Measurements from ENCODE around the gene HMGCS1. TPM values are rescaled to one million over a fixed set of nuclear protein-coding genes. Genes with fewer than 3 reads are reported as not detected.

HMGCS1 gene
- polyA plus RNA-seq, 3 donors, result 6.0 to 10.9 (median 7.8) TPM

DNA sequence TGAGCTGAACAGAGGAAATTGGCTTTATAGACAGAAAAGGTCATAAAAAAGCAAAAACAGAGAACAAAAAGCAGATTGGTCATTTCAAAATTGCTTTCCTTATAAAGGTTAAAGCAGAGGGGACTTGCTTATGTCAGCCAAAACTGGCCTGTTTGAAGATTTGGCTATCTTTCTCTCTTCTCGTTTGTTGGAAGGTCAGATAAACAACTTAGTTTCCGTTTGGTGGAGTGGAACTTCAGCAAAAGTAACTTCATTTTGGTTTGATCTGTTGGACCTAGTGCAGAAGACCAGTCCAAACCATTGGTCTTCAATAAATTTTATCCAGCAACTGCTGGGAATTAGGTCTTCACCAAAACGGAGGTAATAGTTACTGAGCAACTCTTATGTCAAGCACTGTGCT is 45.1 kb upstream of the HMGCS1 start:
- Histone ChIP-seq H3K4me3 (replicated peaks in 1 of 3; ENCODE audit: low read depth in 2 of 3, low read length in 3 of 3) (no peak overlapping the region), H3K4me2 (replicated peaks; ENCODE audit: extremely low read depth, low read length, poor library complexity, severe bottlenecking) (no peak overlapping the region), H3K36me3 (replicated peaks in 1 of 2; ENCODE audit: control insufficient read depth in 1 of 2, insufficient read depth in 2 of 2, low read length in 2 of 2) (no peaks in the 10 kb centered on the region), H4K20me1 (ENCODE audit: insufficient read depth, low read length) (no peaks in the 10 kb centered on the region), H2AFZ (ENCODE audit: insufficient read depth, low read depth, low read length, poor library complexity, severe bottlenecking) (no peak overlapping the region), H3K4me1 (ENCODE audit: control insufficient read depth in 1 of 2, insufficient read depth in 2 of 2, low read length in 2 of 2) (no peaks in the 10 kb centered on the region), H3K9ac (ENCODE audit: insufficient read depth, low read length, poor library complexity, severe bottlenecking) (no peak overlapping the region), H3K27ac (ENCODE audit: low read depth in 1 of 2, low read length in 2 of 2) (no peak overlapping the region), H3K9me3 (replicated peaks in 1 of 2; ENCODE audit: control insufficient read depth in 1 of 2, insufficient read depth in 1 of 2, low read length in 2 of 2) (peaks cover 7 to 11% of the 10 kb centered on the region in 2 donors), H3K79me2 (ENCODE audit: insufficient read depth, low read length) (no peaks in the 10 kb centered on the region), H3K27me3 (ENCODE audit: control insufficient read depth in 2 of 2, insufficient read depth in 2 of 2, low read length in 2 of 2) (no peaks in the 10 kb centered on the region)
- H3K9me3 Mint-ChIP-seq, result peaks cover 6 to 18% (median 16%) of the 10 kb centered on the region in 7 donors
- H3K4me3 Mint-ChIP-seq, result no peak overlapping the region
- no peaks in the 10 kb centered on the region for H3K36me3 Mint-ChIP-seq
- H3K4me1 Mint-ChIP-seq, result no peaks in the 10 kb centered on the region
- intact Hi-C loops (cut with micrococcal nuclease), result no loop called here
- DNase-seq, result no peak
- TF ChIP-seq, protein P1, sequence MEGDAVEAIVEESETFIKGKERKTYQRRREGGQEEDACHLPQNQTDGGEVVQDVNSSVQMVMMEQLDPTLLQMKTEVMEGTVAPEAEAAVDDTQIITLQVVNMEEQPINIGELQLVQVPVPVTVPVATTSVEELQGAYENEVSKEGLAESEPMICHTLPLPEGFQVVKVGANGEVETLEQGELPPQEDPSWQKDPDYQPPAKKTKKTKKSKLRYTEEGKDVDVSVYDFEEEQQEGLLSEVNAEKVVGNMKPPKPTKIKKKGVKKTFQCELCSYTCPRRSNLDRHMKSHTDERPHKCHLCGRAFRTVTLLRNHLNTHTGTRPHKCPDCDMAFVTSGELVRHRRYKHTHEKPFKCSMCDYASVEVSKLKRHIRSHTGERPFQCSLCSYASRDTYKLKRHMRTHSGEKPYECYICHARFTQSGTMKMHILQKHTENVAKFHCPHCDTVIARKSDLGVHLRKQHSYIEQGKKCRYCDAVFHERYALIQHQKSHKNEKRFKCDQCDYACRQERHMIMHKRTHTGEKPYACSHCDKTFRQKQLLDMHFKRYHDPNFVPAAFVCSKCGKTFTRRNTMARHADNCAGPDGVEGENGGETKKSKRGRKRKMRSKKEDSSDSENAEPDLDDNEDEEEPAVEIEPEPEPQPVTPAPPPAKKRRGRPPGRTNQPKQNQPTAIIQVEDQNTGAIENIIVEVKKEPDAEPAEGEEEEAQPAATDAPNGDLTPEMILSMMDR (IDR thresholded peaks at IDR 0.05), result no peak
- 53% methylated on average over 3 of the region's 3 CpGs for WGBS (ENCODE audit: insufficient coverage)
- peaks cover 0 to 7% (median 0%) of the 10 kb centered on the region in 3 donors for H3K27me3 Mint-ChIP-seq (ENCODE audit: low read depth in 3 of 3)
- no peak overlapping the region for H3K27ac Mint-ChIP-seq

DNA sequence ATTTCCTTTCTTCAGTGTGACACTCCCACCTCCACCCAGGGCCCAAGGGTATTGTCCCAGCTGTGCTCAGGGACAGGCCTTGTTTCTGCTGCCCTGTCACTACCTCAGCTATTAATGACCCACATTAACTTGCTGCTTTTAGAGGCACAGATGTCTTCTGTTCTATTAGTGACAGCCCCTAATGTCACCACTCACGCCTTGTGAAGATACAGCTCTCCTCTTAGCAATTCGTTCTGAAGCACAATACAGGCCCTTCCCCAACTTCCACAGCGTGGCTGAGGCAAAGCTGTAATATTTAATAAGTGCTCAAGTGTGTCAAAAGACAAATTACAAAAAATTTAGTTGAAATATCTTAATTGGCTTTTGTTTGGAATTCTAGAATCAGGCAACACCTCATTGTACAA is 44.7 kb upstream of the HMGCS1 start:
- no CpG with 5 or more reads among the region's 3 CpGs for WGBS (ENCODE audit: insufficient coverage)
- no peaks in the 10 kb centered on the region for H3K27me3 ChIP-seq (ENCODE audit: control insufficient read depth in 2 of 2, insufficient read depth in 2 of 2, low read length in 2 of 2)
- H3K4me3 ChIP-seq (replicated peaks in 1 of 3; ENCODE audit: low read depth in 2 of 3, low read length in 3 of 3), result no peak overlapping the region
- no peaks in the 10 kb centered on the region for H3K4me1 Mint-ChIP-seq
- TF ChIP-seq, protein P1 (IDR thresholded peaks at IDR 0.05), result no peak
- H3K79me2 ChIP-seq (ENCODE audit: insufficient read depth, low read length), result no peaks in the 10 kb centered on the region
- H3K36me3 ChIP-seq (replicated peaks in 1 of 2; ENCODE audit: control insufficient read depth in 1 of 2, insufficient read depth in 2 of 2, low read length in 2 of 2), result no peaks in the 10 kb centered on the region
- peaks cover 6 to 18% (median 16%) of the 10 kb centered on the region in 7 donors for H3K9me3 Mint-ChIP-seq
- no peaks in the 10 kb centered on the region for H4K20me1 ChIP-seq (ENCODE audit: insufficient read depth, low read length)
- no peak overlapping the region for H3K9ac ChIP-seq (ENCODE audit: insufficient read depth, low read length, poor library complexity, severe bottlenecking)
- no peak overlapping the region for H3K4me2 ChIP-seq (replicated peaks; ENCODE audit: extremely low read depth, low read length, poor library complexity, severe bottlenecking)
- no peak overlapping the region for H3K4me3 Mint-ChIP-seq
- H3K4me1 ChIP-seq (ENCODE audit: control insufficient read depth in 1 of 2, insufficient read depth in 2 of 2, low read length in 2 of 2), result no peaks in the 10 kb centered on the region
- intact Hi-C loops (cut with micrococcal nuclease), result no loop called here
- no peak overlapping the region for H3K27ac Mint-ChIP-seq
- H3K27me3 Mint-ChIP-seq (ENCODE audit: low read depth in 3 of 3), result peaks cover 0 to 7% (median 0%) of the 10 kb centered on the region in 3 donors
- H3K9me3 ChIP-seq (replicated peaks in 1 of 2; ENCODE audit: control insufficient read depth in 1 of 2, insufficient read depth in 1 of 2, low read length in 2 of 2), result peaks cover 7 to 11% of the 10 kb centered on the region in 2 donors
- no peak overlapping the region for H2AFZ ChIP-seq (ENCODE audit: insufficient read depth, low read depth, low read length, poor library complexity, severe bottlenecking)
- H3K27ac ChIP-seq (ENCODE audit: low read depth in 1 of 2, low read length in 2 of 2), result no peak overlapping the region
- no peak for DNase-seq
- no peaks in the 10 kb centered on the region for H3K36me3 Mint-ChIP-seq

Measured in CD14-positive monocyte (primary cell).